ENCODE results near the gene PCDH8. TPM values are rescaled to one million over a fixed set of nuclear protein-coding genes. Genes with fewer than 3 reads are reported as not detected.

The PCDH8 gene
- total and polyA plus RNA-seq, 2 of the 13 experiments (the other 11 are each of a cell fraction or from before 2014, with no cell fraction given): not detected

DNA sequence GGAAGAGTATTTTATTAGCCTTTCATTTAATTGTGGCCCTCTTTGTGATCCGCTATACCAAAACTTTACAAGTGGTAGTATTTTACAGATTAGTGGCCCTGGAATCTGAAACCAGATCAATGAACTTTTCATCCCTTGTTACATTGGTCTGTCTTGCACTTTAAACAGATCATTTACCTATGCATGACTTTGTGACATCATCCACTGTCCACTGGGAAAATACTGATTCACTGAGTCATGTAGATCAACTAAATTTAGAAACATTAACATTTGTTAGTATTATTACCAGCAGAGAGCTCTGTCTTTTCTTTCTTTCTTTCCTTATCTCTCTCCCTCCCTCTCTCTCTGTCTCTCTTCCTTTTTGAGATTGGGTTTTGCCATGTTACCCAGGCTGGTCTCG, 17.5 kb downstream of the PCDH8 start:
- Histone ChIP-seq H3K4me2 (ENCODE audit: low read depth, low read length) (no peak overlapping the region), H3K9me3 (ENCODE audit: low read length) (no peaks in the 10 kb centered on the region), H3K27me3 (ENCODE audit: control insufficient read depth in 1 of 2, insufficient read depth in 2 of 2, low read length in 2 of 2) (no peaks in the 10 kb centered on the region; a peak in 1 of 5 replicates), H3K79me2 (ENCODE audit: insufficient read depth, low read length) (no peaks in the 10 kb centered on the region), H3K27ac (ENCODE audit: extremely low read length, insufficient read depth, low read length) (no peak overlapping the region), H3K36me3 (replicated peaks in 1 of 2; ENCODE audit: control insufficient read depth in 1 of 2, insufficient read depth in 2 of 2, low read length in 2 of 2) (no peaks in the 10 kb centered on the region), H3K4me3 (replicated peaks in 1 of 3; ENCODE audit: insufficient read depth in 1 of 3, low read depth in 2 of 3, low read length in 3 of 3) (no peak overlapping the region), H4K20me1 (ENCODE audit: insufficient read depth, low read length) (no peaks in the 10 kb centered on the region), H3K4me1 (ENCODE audit: insufficient read depth, low read length) (no peaks in the 10 kb centered on the region), H2AFZ (ENCODE audit: low read length) (no peak overlapping the region), H3K9ac (ENCODE audit: insufficient read depth, low read depth, low read length) (no peak overlapping the region)
- FAIRE-seq: no peak
- DNase-seq (ENCODE audit: low spot score): no peak
- CTCF ChIA-PET (ENCODE audit: low intra/inter-chr PET ratio, low total read pairs): no interaction called here
- TF ChIP-seq XBP1 (CRISPR knock-in tag; IDR thresholded peaks at IDR 0.05): no peak
- TF ChIP-seq ETV6 (CRISPR knock-in tag; conservative IDR thresholded peaks at IDR 0.05): no peak
- TF ChIP-seq ZBED4 (CRISPR knock-in tag; IDR thresholded peaks at IDR 0.05; ENCODE audit: borderline replicate concordance): no peak
- no peak for TF ChIP-seq NFE2L1 (CRISPR knock-in tag; IDR thresholded peaks at IDR 0.05; ENCODE audit: borderline replicate concordance)
- TF ChIP-seq KLF9 (CRISPR knock-in tag; IDR thresholded peaks at IDR 0.05; ENCODE audit: low read depth): no peak
- TF ChIP-seq TBX2 (CRISPR knock-in tag; IDR thresholded peaks at IDR 0.05; ENCODE audit: borderline replicate concordance): no peak
- TF ChIP-seq ZNF777 (CRISPR knock-in tag; IDR thresholded peaks at IDR 0.05): no peak
- TF ChIP-seq, protein P1, sequence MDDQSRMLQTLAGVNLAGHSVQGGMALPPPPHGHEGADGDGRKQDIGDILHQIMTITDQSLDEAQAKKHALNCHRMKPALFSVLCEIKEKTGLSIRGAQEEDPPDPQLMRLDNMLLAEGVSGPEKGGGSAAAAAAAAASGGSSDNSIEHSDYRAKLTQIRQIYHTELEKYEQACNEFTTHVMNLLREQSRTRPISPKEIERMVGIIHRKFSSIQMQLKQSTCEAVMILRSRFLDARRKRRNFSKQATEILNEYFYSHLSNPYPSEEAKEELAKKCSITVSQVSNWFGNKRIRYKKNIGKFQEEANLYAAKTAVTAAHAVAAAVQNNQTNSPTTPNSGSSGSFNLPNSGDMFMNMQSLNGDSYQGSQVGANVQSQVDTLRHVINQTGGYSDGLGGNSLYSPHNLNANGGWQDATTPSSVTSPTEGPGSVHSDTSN (CRISPR knock-in tag; IDR thresholded peaks at IDR 0.05; ENCODE audit: borderline replicate concordance): no peak
- TF ChIP-seq EZH2 (conservative IDR thresholded peaks at IDR 0.05; ENCODE audit: low read depth, low read length): no peak
- no peak for TF ChIP-seq ARHGAP35 (CRISPR knock-in tag; IDR thresholded peaks at IDR 0.05; ENCODE audit: borderline replicate concordance)
- TF ChIP-seq ZNF878 (CRISPR knock-in tag; IDR thresholded peaks at IDR 0.05): no peak
- TF ChIP-seq THYN1 (CRISPR knock-in tag; IDR thresholded peaks at IDR 0.05; ENCODE audit: borderline replicate concordance, low read depth): no peak
- TF ChIP-seq RARG (CRISPR knock-in tag; IDR thresholded peaks at IDR 0.05; ENCODE audit: low read depth): no peak
- no TSS peak for BruUV-seq (replicated peaks)
- POLR2A ChIA-PET: no interaction called here
- intact Hi-C loops (cut with micrococcal nuclease; ENCODE audit: unreplicated experiment): no loop called here
- in situ Hi-C loops (cut with HindIII; ENCODE audit: extremely low pct_ligation_motif_present, low pct_unique_long_range_greater_than_20kb): no loop called here
- WGBS (ENCODE audit: low lambda C conversion rate): 0% methylated on average over 2 of the region's 2 CpGs
- no peak for ATAC-seq
